Ishikawa (cell line): ENCODE measurements around the gene SQSTM1.

Experiments used
- CEBPB ChIP-seq: IDR thresholded peaks from 2 replicates; pipeline ENCODE4 v1.6.1; 2012
- CREB1 ChIP-seq: IDR thresholded peaks from 2 replicates; pipeline ENCODE4 v1.6.1; 2012; ENCODE audit warnings: low read depth
- EGR1 ChIP-seq: IDR thresholded peaks from 2 replicates; pipeline ENCODE4 v1.6.1; 2012
- EP300 ChIP-seq: IDR thresholded peaks from 2 replicates; pipeline ENCODE4 v1.6.1; 2012; ENCODE audit warnings: borderline replicate concordance
- FOXM1 ChIP-seq: IDR thresholded peaks from 2 replicates; pipeline ENCODE4 v1.6.1; 2012; ENCODE audit warnings: low read depth, borderline replicate concordance
- NFIC ChIP-seq: IDR thresholded peaks from 2 replicates; pipeline ENCODE4 v1.6.1; 2012
- RAD21 ChIP-seq: IDR thresholded peaks from 2 replicates; pipeline ENCODE4 v1.6.1; 2012; ENCODE audit warnings: low read depth
- TAF1 ChIP-seq: IDR thresholded peaks from 2 replicates; pipeline ENCODE4 v1.6.1; 2012; ENCODE audit warnings: low read depth, mild to moderate bottlenecking
- TCF12 ChIP-seq: IDR thresholded peaks from 2 replicates; pipeline ENCODE4 v1.6.1; 2012; ENCODE audit warnings: low read depth
- TEAD4 ChIP-seq: IDR thresholded peaks from 2 replicates; pipeline ENCODE4 v1.6.1; 2012
- YY1 ChIP-seq: IDR thresholded peaks from 2 replicates; pipeline ENCODE4 v1.6.1; 2012; ENCODE audit warnings: low read depth
- ZBTB7A ChIP-seq: IDR thresholded peaks from 2 replicates; pipeline ENCODE4 v1.6.1; 2012; ENCODE audit warnings: low read depth
- TF ChIP-seq, protein P1 (sequence below): IDR thresholded peaks from 2 replicates; pipeline ENCODE4 v1.6.1; 2012; ENCODE audit warnings: low read depth, mild to moderate bottlenecking
- TF ChIP-seq, protein P2 (sequence below): IDR thresholded peaks from 2 replicates; pipeline ENCODE4 v1.6.1; 2012
- TF ChIP-seq, protein P3 (sequence below): IDR thresholded peaks from 2 replicates; pipeline ENCODE4 v1.6.1; 2012

Gene SQSTM1

DNA sequence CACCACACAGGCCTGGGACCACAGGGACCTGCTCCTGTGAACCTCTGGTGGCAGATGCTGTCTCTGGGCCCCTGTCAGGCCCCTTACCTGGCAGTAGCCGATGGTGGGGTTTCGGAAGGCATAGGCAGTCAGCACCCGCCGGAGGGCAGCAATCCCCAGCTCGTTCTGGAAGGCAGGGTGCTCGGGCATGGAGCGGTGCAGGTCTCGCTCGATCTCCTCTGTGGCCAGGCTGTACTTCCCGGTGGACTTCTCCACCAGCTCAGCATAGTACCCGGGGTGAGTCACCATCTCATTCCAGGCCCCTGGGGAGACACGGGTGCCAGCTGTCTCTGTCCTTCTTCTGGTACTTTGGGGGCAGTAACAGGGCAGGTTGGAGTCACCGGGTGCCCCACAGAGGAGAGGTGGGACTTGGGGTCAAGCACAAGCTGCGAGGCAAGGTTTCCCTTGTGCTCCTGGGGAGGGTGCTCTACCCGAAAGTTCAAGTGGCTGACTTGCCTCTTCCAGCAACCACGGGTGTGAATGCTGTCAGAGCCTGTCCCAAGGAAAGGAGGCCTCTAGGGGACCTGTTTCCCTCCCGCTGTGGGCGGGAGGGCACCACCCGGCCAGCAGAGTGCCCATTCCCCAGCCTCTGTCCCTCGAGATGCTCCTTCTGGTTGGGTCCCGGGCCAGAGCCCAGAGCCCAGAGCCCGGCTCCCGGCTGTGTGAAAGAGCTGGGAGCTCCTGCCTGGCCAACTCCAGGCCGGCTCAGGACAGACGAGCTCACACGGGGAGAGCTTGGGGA lies 57.7 kb downstream of the SQSTM1 start:
- TF ChIP-seq EP300 (no peak), TEAD4 (no peak), CEBPB (no peak), NFIC (no peak), ZBTB7A (no peak), YY1 (no peak), RAD21 (no peak)

DNA sequence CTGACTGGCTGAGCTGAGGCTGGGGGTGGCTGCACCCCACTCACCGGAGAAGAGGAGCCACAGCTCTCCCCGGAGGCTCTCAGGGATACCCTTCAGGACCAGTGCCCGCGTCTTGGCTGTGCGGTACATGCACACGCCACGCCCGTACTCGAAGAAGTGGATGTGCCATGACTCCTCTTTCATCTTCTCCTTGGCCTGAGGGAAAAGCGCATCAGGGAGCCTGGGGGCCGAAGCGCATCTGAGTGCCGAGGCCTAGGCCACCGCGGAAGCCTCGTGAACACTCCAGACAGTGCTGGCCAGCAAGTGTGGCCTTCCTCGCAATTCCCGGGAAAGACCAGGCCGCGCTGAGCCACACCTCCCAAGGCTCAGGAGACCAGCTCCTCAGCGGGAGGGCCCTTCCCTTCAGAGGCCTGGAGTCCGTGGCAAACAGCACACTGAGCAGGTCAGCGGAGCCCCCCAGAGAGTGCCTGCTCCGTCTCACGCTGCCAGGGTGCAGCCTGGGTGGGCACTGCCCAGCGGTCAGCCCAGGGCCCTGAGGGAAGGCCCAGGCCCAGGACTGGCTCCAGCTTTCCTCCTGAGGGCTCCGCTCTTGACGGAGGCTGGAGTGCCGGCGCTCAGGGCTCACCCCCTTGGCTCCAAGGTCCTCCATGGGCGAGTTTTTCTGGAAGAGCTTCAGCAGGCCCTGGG lies 58.4 kb downstream of the SQSTM1 start:
- no peak for TF ChIP-seq TEAD4
- TF ChIP-seq, protein P1, sequence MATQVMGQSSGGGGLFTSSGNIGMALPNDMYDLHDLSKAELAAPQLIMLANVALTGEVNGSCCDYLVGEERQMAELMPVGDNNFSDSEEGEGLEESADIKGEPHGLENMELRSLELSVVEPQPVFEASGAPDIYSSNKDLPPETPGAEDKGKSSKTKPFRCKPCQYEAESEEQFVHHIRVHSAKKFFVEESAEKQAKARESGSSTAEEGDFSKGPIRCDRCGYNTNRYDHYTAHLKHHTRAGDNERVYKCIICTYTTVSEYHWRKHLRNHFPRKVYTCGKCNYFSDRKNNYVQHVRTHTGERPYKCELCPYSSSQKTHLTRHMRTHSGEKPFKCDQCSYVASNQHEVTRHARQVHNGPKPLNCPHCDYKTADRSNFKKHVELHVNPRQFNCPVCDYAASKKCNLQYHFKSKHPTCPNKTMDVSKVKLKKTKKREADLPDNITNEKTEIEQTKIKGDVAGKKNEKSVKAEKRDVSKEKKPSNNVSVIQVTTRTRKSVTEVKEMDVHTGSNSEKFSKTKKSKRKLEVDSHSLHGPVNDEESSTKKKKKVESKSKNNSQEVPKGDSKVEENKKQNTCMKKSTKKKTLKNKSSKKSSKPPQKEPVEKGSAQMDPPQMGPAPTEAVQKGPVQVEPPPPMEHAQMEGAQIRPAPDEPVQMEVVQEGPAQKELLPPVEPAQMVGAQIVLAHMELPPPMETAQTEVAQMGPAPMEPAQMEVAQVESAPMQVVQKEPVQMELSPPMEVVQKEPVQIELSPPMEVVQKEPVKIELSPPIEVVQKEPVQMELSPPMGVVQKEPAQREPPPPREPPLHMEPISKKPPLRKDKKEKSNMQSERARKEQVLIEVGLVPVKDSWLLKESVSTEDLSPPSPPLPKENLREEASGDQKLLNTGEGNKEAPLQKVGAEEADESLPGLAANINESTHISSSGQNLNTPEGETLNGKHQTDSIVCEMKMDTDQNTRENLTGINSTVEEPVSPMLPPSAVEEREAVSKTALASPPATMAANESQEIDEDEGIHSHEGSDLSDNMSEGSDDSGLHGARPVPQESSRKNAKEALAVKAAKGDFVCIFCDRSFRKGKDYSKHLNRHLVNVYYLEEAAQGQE, result no peak
- TF ChIP-seq NFIC, result no peak
- TF ChIP-seq FOXM1, result no peak
- TF ChIP-seq, protein P2, sequence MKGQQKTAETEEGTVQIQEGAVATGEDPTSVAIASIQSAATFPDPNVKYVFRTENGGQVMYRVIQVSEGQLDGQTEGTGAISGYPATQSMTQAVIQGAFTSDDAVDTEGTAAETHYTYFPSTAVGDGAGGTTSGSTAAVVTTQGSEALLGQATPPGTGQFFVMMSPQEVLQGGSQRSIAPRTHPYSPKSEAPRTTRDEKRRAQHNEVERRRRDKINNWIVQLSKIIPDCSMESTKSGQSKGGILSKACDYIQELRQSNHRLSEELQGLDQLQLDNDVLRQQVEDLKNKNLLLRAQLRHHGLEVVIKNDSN, result no peak
- no peak for TF ChIP-seq CREB1
- TF ChIP-seq EP300, result no peak
- TF ChIP-seq, protein P3, sequence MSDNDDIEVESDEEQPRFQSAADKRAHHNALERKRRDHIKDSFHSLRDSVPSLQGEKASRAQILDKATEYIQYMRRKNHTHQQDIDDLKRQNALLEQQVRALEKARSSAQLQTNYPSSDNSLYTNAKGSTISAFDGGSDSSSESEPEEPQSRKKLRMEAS, result no peak
- no peak for TF ChIP-seq TAF1
- no peak for TF ChIP-seq ZBTB7A

DNA sequence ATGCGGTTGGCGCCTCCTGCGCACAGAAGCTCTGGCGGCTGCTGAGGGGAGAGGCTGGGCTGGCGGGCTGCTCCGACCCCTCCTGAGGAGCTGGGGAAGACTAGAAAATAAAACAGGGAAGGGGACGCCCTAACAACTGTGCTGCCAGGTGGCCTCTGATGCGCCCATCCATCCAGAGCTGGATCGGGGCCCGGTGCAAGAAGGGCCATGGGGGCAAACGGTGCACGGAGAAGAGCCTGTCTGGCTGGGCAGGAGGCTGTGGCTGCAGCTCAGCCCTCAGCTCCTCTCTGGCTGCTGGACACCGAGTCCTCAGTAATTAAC lies 58.9 kb downstream of the SQSTM1 start:
- TF ChIP-seq, protein P1, result no peak
- TF ChIP-seq NFIC (no peak), TCF12 (no peak), RAD21 (no peak), EP300 (no peak), TEAD4 (no peak)
- TF ChIP-seq, protein P2, result no peak

DNA sequence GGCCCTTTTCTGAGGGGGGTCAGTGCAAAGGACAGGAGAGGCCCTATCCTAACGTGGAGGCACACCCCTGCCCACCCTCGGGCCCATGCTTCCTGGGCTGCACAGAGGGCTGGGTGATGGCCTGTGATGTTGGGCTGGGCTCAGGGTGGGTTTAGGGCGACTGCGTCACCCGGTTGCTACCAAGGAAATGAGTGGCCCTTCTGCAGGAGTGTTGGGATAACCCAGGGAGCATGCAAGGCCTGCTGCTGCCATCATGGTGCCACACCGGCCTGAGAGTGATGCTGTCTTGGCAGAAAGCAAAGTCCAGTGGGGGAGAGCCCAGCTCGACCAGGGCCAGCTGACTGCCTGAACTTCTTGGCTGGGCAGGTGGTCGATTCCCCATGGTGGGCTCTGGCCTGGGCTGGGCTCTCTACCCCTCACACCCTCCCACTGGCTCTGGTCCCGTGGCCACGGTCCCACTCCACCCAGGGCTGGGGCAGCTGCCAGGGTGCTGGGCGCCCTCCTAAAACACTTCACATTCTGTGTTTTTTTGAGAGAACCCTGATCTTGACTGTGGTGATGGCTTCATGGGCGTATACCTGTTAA lies 59.5 kb downstream of the SQSTM1 start:
- TF ChIP-seq EP300 (no peak), CREB1 (no peak), NFIC (no peak), TEAD4 (no peak), TAF1 (no peak), RAD21 (no peak), TCF12 (no peak), EGR1 (no peak), FOXM1 (no peak)
- TF ChIP-seq, protein P3, result no peak
- TF ChIP-seq, protein P1, result no peak
- TF ChIP-seq, protein P2, result no peak
